Stimulated activated memory B cell treated with anti-CD40 and anti-IgM and Interleukin-4, amounts not matched to agents 10 μg/mL and 1 μg/mL and 100 μg/mL, for 72 hours (primary cell): ENCODE measurements around the gene ASTL.

Experiments
- ATAC-seq: fragments of 150-1000 bp; cut with Tn5 transposase; 2 replicates; pipeline ENCODE4 v1.10.0; 2021
- H3K27ac Mint-ChIP-seq: one replicate; pipeline ENCODE4 v1.8.0; 2022; ENCODE audit warnings: mild to moderate bottlenecking, mixed read lengths
- H3K27me3 Mint-ChIP-seq: one replicate; pipeline ENCODE4 v1.8.0; 2022; ENCODE audit warnings: mixed read lengths
- H3K36me3 Mint-ChIP-seq: one replicate; pipeline ENCODE4 v1.8.0; 2022; ENCODE audit warnings: mixed read lengths
- H3K4me1 Mint-ChIP-seq: one replicate; pipeline ENCODE4 v1.8.0; 2022; ENCODE audit warnings: mixed read lengths
- H3K4me3 Mint-ChIP-seq: one replicate; pipeline ENCODE4 v1.8.0; 2022; ENCODE audit warnings: mild to moderate bottlenecking, moderate library complexity, mixed read lengths
- H3K9me3 Mint-ChIP-seq: one replicate; pipeline ENCODE4 v1.8.0; 2022; ENCODE audit warnings: mixed read lengths

Gene ASTL

DNA sequence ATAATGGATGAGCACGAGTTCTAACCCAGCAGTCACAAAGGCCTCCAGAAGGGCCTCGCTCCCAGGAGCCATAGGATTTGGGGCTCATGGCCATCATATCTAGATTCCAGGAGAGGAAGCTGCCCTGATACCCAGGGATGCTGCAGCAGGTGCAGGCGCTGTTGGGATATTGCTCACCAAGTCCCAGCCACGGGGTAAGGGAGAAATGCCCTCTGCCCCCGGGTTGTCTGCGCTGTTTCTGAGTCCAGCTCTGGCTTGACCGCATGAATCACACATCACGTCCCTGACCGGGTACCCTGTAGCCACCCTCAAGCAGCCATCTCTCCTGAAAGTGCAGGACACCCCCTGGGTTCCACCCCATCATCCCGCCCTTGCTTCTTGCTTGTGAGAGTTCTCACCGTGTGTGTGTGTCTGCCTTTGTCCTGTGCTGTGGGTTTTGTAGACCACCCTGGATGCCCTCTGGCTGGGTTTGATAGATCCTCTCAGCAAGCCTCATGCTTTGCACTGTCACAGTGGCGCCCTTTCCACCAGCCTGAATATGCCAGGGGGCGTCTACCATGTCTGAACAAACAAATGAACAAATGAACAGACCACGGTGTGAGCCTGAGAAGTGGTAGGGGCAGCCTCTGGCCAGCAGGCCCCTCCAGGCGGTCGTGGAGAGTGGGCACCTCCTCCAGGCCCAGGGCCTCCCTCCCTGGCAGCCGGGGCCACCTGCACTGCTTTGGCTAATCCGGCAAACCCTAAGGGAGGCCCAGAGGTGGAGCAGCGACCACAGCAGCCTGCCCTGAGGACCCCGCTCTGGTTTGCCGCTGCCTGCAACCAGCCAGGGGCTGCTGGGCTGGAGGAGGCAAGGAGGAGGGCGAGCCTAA is 54.1 kb downstream of the ASTL start:
- ATAC-seq = no peak
- H3K27me3 Mint-ChIP-seq = peaks cover 36% of the 10 kb centered on the region
- no peak overlapping the region for H3K4me3 Mint-ChIP-seq
- H3K27ac Mint-ChIP-seq = no peak overlapping the region
- H3K9me3 Mint-ChIP-seq = no peaks in the 10 kb centered on the region
- H3K36me3 Mint-ChIP-seq = no peaks in the 10 kb centered on the region
- no peaks in the 10 kb centered on the region for H3K4me1 Mint-ChIP-seq

DNA sequence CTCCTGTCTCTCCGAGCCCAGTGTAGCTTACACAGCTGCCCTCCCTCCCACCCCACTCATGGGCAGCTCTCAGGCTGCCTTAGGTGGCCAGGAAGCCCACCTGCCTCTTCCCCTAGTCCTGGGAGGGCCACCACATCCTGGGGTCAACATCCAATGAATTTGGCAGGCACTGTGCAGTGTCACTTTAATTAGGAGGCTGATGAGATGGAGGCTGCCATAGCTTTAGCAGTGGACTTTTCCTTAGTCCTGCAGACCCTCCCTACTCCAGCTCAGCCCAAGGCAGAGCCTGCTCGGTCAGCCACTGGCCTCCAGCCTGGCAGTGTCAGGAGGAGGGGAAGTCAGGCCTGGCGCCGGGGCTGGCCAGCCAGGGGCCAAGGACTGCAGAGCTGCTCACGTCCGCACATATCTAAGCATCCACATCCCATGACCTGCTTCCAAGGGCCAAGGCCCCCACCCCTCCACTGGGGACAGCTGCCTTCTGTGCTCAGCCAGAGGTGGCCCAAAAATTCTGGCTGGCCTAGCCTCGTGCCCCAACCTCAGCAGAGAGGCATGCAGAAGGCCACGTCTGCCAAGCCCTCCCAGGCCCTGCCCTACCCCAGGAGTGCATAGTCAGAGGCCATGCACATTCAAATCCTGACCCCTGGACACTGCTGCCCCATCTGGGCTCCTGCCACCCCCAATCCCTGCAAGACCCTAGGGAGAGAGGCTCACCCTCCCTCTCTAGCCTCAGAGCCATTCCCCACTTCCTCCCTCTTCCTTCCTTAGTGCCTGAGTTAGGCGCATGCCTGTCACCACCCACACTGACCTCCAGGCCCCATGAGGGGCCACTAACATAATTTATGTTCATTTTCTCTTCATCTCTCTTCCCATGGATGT is 55.0 kb downstream of the ASTL start:
- Mint-ChIP-seq H3K36me3 (no peaks in the 10 kb centered on the region), H3K27me3 (peaks cover 36% of the 10 kb centered on the region), H3K27ac (no peak overlapping the region), H3K4me1 (no peaks in the 10 kb centered on the region), H3K9me3 (no peaks in the 10 kb centered on the region), H3K4me3 (no peak overlapping the region)
- ATAC-seq = no peak

DNA sequence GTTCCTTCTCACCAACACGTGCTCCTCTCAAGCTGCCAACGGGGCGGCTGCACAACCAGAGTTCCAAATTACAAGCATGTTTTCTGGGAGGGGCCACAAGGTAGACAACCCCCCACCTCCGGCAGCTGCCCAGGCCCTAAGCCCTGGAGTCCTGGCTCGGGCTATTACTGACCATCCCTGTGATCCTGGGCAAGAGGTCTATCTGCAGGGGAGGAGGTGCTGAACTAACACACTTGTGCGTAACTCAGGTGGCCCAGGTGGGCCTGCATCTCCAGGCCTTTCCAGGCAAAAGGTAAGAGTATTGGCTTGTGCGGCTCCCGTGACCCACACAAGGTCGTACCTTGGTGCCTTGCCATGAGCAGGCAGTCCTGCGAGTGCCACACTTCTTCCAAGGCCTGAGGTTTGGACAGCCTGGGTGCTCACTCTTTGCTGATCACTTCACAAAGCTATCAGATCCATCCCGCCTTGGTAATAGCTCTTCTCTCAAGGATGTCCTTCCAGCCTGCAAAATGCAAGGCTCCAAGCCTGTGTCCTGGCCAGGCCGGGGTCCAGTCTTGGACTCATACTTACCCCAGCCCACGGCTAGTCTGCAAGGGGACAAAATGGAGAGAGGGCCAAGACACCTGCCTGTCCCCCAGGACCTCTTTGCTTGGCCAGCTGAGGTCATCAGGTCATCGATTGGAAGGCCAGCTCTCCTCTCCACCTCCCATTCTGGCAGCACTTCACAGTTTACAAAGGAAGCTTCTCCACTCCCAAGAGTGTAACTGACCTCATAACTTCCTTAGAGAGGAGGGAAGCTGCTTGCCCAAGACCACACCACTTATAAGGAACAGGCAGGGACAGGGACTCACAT is 55.9 kb downstream of the ASTL start:
- H3K27me3 Mint-ChIP-seq = peaks cover 36% of the 10 kb centered on the region
- no peak for ATAC-seq

DNA sequence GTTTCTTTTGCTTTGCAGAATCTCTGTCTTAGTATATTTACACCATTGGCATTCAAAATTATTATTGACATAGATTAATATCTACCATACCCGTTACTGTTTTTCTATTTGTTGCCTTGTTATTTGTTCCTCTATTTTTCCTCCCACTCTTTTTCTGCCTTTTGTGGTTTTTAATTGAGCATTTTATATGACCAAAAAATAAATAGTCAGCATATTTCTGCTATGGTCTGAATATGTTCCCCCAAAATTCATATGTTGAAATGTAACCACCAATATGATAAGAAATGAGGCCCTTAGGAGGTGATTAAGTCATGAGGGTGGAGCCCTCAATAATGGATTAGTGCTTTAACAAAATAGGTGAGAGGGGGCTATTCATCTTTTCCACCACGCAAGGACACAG is 57.3 kb downstream of the ASTL start:
- no peak overlapping the region for H3K27ac Mint-ChIP-seq
- H3K4me1 Mint-ChIP-seq = no peaks in the 10 kb centered on the region
- H3K36me3 Mint-ChIP-seq = no peaks in the 10 kb centered on the region
- no peak for ATAC-seq
- H3K4me3 Mint-ChIP-seq = no peak overlapping the region
- peaks cover 1% of the 10 kb centered on the region for H3K9me3 Mint-ChIP-seq
- H3K27me3 Mint-ChIP-seq = peaks cover 36% of the 10 kb centered on the region

More for the DNA sequence above, 55.9 kb downstream of the ASTL start:
- Mint-ChIP-seq H3K9me3 (no peaks in the 10 kb centered on the region), H3K4me3 (no peak overlapping the region), H3K4me1 (no peaks in the 10 kb centered on the region), H3K27ac (no peak overlapping the region), H3K36me3 (no peaks in the 10 kb centered on the region)

DNA sequence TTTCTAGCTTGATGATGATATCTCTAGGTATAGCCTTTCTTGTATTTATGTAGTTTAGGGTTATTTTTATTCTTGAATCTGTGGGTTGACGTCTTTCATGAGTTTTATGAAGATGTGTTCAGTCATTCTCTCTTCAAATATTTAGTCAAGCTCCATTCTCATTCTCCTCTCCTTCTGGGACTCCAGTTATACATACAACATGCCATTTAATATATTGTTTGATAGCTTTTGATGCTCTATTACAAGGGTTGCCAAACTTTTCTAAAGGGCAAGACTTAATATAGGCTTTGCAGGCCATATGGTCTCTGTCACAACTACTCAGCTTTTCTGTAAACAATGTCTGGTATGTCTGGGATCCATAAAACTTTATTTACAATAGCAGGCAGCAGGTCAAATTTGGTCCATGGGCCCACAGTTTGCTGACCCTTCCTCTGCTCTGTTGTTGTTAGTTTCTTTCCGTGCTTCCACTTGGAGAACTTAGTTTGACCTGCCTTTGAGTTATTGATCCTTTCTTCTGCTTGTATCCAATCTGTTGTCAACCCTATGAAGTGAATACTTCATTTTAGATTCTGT is 63.0 kb downstream of the ASTL start:
- no peaks in the 10 kb centered on the region for H3K27me3 Mint-ChIP-seq
- H3K36me3 Mint-ChIP-seq = no peaks in the 10 kb centered on the region
- H3K4me1 Mint-ChIP-seq = no peaks in the 10 kb centered on the region
- no peak overlapping the region for H3K4me3 Mint-ChIP-seq
- H3K9me3 Mint-ChIP-seq = peaks cover 13% of the 10 kb centered on the region
- no peak overlapping the region for H3K27ac Mint-ChIP-seq
- no peak for ATAC-seq

DNA sequence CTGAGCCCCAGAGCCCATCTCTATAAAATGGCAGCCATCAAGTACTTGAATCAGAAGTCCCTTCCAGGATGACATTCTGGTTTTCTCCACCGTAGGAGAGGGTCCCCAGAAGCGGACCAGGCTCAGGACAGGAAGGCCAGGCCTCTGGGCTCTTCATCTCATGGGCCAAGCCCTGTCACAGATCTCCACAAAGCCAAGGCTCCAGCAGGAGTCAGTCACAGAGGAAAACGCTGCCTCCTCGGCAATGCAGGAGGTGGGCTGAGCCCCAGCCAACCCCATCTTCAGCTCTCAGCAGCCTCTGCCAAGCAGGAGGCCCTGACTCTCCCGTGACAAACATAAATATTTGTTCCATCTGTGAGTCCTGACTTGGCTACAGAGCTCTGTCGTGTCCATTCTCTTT is 64.1 kb downstream of the ASTL start:
- Mint-ChIP-seq H3K9me3 (peaks cover 13% of the 10 kb centered on the region), H3K27ac (no peak overlapping the region), H3K4me1 (no peaks in the 10 kb centered on the region)

DNA sequence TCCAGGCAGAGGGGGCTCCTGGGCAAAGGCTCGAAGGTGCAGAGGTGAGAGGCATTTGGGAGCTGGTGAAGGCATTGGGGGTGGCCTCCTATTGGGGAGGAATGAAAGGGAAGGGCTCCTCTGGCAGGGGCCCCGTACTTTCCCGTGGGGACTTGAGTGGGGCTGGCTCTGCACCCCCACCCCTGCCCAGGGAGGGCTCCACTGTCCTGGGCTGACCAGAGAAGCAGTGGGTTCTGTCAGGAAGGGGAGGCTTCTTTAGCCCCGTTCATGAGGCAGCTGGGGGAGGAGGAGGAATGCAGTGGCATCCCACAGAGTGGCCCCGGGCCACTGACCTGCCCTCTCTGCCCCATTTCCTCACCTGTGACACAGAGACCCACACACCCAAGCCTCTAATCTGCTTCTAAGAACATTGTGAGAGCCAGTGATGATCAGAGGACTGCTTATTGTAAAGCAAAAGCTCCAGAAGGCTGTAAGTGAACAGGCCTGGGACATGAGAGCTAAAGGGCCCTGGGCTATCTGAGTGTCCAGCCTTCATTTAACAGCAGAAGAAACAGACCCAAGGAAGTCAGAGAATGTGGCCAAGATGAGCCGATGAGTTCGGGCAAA is 65.0 kb downstream of the ASTL start:
- Mint-ChIP-seq H3K4me3 (no peak overlapping the region), H3K36me3 (no peaks in the 10 kb centered on the region), H3K4me1 (no peaks in the 10 kb centered on the region), H3K27me3 (no peaks in the 10 kb centered on the region), H3K9me3 (peaks cover 13% of the 10 kb centered on the region), H3K27ac (no peak overlapping the region)
- no peak for ATAC-seq

More for the DNA sequence above, 64.1 kb downstream of the ASTL start:
- no peak for ATAC-seq
- Mint-ChIP-seq H3K27me3 (no peaks in the 10 kb centered on the region), H3K4me3 (no peak overlapping the region), H3K36me3 (no peaks in the 10 kb centered on the region)
